Activated naive CD8-positive, alpha-beta T cell treated with anti-CD3 and anti-CD28 coated beads, Interleukin-2, amount 50 U/mL, for 24 hours (primary cell): ENCODE measurements around the gene NDUFB7.
"Not testable (repeated sequence)": the region's sequence is repeated elsewhere in the genome, so short reads cannot be mapped to it uniquely, and the experiment has no call there.

Experiments
- ATAC-seq: fragments of 150-1000 bp; cut with Tn5 transposase; one replicate; pipeline ENCODE4 v1.10.0; 2021
- DNase-seq: peaks from one replicate; pipeline ENCODE4 v3.0.0; 2021
- H3K27ac Mint-ChIP-seq: one replicate; pipeline ENCODE4 v1.8.0; 2021; ENCODE audit warnings: mild to moderate bottlenecking, mixed read lengths
- H3K27me3 Mint-ChIP-seq: one replicate; pipeline ENCODE4 v1.8.0; 2021; ENCODE audit warnings: mixed read lengths
- H3K36me3 Mint-ChIP-seq: one replicate; pipeline ENCODE4 v1.8.0; 2021; ENCODE audit warnings: low read depth, mixed read lengths
- H3K4me1 Mint-ChIP-seq: one replicate; pipeline ENCODE4 v1.8.0; 2021; ENCODE audit warnings: mixed read lengths
- H3K4me3 Mint-ChIP-seq: one replicate; pipeline ENCODE4 v1.8.0; 2021; ENCODE audit warnings: mild to moderate bottlenecking, moderate library complexity, mixed read lengths
- H3K9me3 Mint-ChIP-seq: one replicate; pipeline ENCODE4 v1.8.0; 2021; ENCODE audit warnings: mixed read lengths

The NDUFB7 gene

GRCh38 chr19:14584372-14584771, 12.5 kb upstream of the NDUFB7 start:
- Mint-ChIP-seq H3K4me3 (peak overlapping the region; percentile 70), H3K27ac (peak overlapping the region; percentile 60), H3K4me1 (peaks cover 60% of the 10 kb centered on the region)
- not testable (repeated sequence) for H3K9me3 Mint-ChIP-seq, DNase-seq, H3K27me3 Mint-ChIP-seq, H3K36me3 Mint-ChIP-seq, ATAC-seq

- Mint-ChIP-seq H3K27me3 (no peaks in the 10 kb centered on the region), H3K36me3 (no peaks in the 10 kb centered on the region), H3K4me1 (peaks cover 63% of the 10 kb centered on the region), H3K27ac (peak within 1 kb of the TSS; percentile 60), H3K4me3 (peak within 1 kb of the TSS; percentile 70), H3K9me3 (no peaks in the 10 kb centered on the region)
- ATAC-seq (no peak), DNase-seq (no peak)
These were observed 11.1 kb upstream of the NDUFB7 start, which contains the start of gene CLEC17A for GRCh38 chr19:14582894-14583340. TSS of gene CLEC17A (plus strand) at chr19:14583084. CDS start at chr19:14583161, 77 bp downstream.

GRCh38 chr19:14580623-14581237, 8.9 kb upstream of the NDUFB7 start:
- peaks cover 59% of the 10 kb centered on the region for H3K4me1 Mint-ChIP-seq
- no peak overlapping the region for H3K4me3 Mint-ChIP-seq
- peak overlapping the region; percentile 85 for H3K27ac Mint-ChIP-seq
- ATAC-seq = peak; percentile 42
- no peaks in the 10 kb centered on the region for H3K27me3 Mint-ChIP-seq
- peak; percentile 74 for DNase-seq
- no peaks in the 10 kb centered on the region for H3K36me3 Mint-ChIP-seq
- H3K9me3 Mint-ChIP-seq = no peaks in the 10 kb centered on the region

GRCh38 chr19:14577885-14578427, 6.1 kb upstream of the NDUFB7 start:
- no peaks in the 10 kb centered on the region for H3K27me3 Mint-ChIP-seq
- DNase-seq = peak; percentile 51

GRCh38 chr19:14577264-14577663, 5.4 kb upstream of the NDUFB7 start:
- Mint-ChIP-seq H3K4me3 (no peak overlapping the region), H3K36me3 (no peaks in the 10 kb centered on the region), H3K27me3 (no peaks in the 10 kb centered on the region), H3K4me1 (peaks cover 52% of the 10 kb centered on the region), H3K27ac (peak overlapping the region; percentile 59), H3K9me3 (no peaks in the 10 kb centered on the region)
- ATAC-seq (no peak), DNase-seq (no peak)

More at GRCh38 chr19:14577885-14578427, 6.1 kb upstream of the NDUFB7 start:
- Mint-ChIP-seq H3K27ac (peak overlapping the region; percentile 85), H3K4me3 (peak overlapping the region; percentile 57), H3K4me1 (peaks cover 57% of the 10 kb centered on the region), H3K9me3 (no peaks in the 10 kb centered on the region), H3K36me3 (no peaks in the 10 kb centered on the region)
- ATAC-seq = peak; percentile 66

GRCh38 chr19:14576363-14576762, 4.5 kb upstream of the NDUFB7 start:
- Mint-ChIP-seq H3K27me3 (no peaks in the 10 kb centered on the region), H3K9me3 (no peaks in the 10 kb centered on the region), H3K36me3 (peaks cover 2% of the 10 kb centered on the region), H3K27ac (no peak overlapping the region), H3K4me3 (no peak overlapping the region), H3K4me1 (peaks cover 52% of the 10 kb centered on the region)
- no peak for DNase-seq
- ATAC-seq = no peak

- peaks cover 4% of the 10 kb centered on the region for H3K36me3 Mint-ChIP-seq
These were observed 3.6 kb upstream of the NDUFB7 start for GRCh38 chr19:14575428-14575980.

GRCh38 chr19:14570864-14571527, 870 bp downstream of the NDUFB7 start:
- Mint-ChIP-seq H3K27me3 (no peaks in the 10 kb centered on the region), H3K4me1 (peaks cover 46% of the 10 kb centered on the region), H3K9me3 (no peaks in the 10 kb centered on the region), H3K27ac (peak overlapping the region; percentile 93), H3K36me3 (peaks cover 10% of the 10 kb centered on the region), H3K4me3 (peak overlapping the region; percentile 94)
- no peak for ATAC-seq
- DNase-seq = no peak

More at GRCh38 chr19:14575428-14575980, 3.6 kb upstream of the NDUFB7 start:
- H3K9me3 Mint-ChIP-seq = no peaks in the 10 kb centered on the region
- no peak overlapping the region for H3K4me3 Mint-ChIP-seq
- ATAC-seq = no peak
- DNase-seq = no peak
- no peaks in the 10 kb centered on the region for H3K27me3 Mint-ChIP-seq
- peaks cover 50% of the 10 kb centered on the region for H3K4me1 Mint-ChIP-seq
- H3K27ac Mint-ChIP-seq = peak overlapping the region; percentile 46

GRCh38 chr19:14567079-14567478, 4.8 kb downstream of the NDUFB7 start:
- Mint-ChIP-seq H3K4me1 (peaks cover 42% of the 10 kb centered on the region), H3K4me3 (no peak overlapping the region), H3K9me3 (no peaks in the 10 kb centered on the region), H3K27me3 (no peaks in the 10 kb centered on the region), H3K27ac (peak overlapping the region; percentile 62), H3K36me3 (peaks cover 13% of the 10 kb centered on the region)
- DNase-seq (no peak), ATAC-seq (no peak)

GRCh38 chr19:14566712-14567077, 5.2 kb downstream of the NDUFB7 start:
- peaks cover 13% of the 10 kb centered on the region for H3K36me3 Mint-ChIP-seq
- no peak for DNase-seq
- H3K4me1 Mint-ChIP-seq = peaks cover 41% of the 10 kb centered on the region
- no peak overlapping the region for H3K27ac Mint-ChIP-seq
- H3K27me3 Mint-ChIP-seq = no peaks in the 10 kb centered on the region
- no peak for ATAC-seq
- no peak overlapping the region for H3K4me3 Mint-ChIP-seq
- no peaks in the 10 kb centered on the region for H3K9me3 Mint-ChIP-seq

- H3K4me1 Mint-ChIP-seq = peaks cover 40% of the 10 kb centered on the region
- no peak for DNase-seq
- no peaks in the 10 kb centered on the region for H3K9me3 Mint-ChIP-seq
- peaks cover 11% of the 10 kb centered on the region for H3K36me3 Mint-ChIP-seq
- H3K27me3 Mint-ChIP-seq = no peaks in the 10 kb centered on the region
- H3K27ac Mint-ChIP-seq = no peak overlapping the region
- ATAC-seq = no peak
- no peak overlapping the region for H3K4me3 Mint-ChIP-seq
These were observed 5.8 kb downstream of the NDUFB7 start for GRCh38 chr19:14565765-14566711.

GRCh38 chr19:14565298-14565679, 6.6 kb downstream of the NDUFB7 start:
- peaks cover 39% of the 10 kb centered on the region for H3K4me1 Mint-ChIP-seq

GRCh38 chr19:14564652-14565297, 7.1 kb downstream of the NDUFB7 start:
- H3K4me1 Mint-ChIP-seq = peaks cover 39% of the 10 kb centered on the region
- DNase-seq, H3K9me3 Mint-ChIP-seq, H3K4me3 Mint-ChIP-seq, H3K27me3 Mint-ChIP-seq, H3K36me3 Mint-ChIP-seq, H3K27ac Mint-ChIP-seq: not testable (repeated sequence)
- peak; percentile 6 for ATAC-seq

More at GRCh38 chr19:14565298-14565679, 6.6 kb downstream of the NDUFB7 start:
- Mint-ChIP-seq H3K27ac (no peak overlapping the region), H3K9me3 (no peaks in the 10 kb centered on the region), H3K36me3 (peaks cover 8% of the 10 kb centered on the region), H3K27me3 (no peaks in the 10 kb centered on the region), H3K4me3 (no peak overlapping the region)
- DNase-seq (no peak), ATAC-seq (no peak)
